ENCODE data around the gene ZNF662. TPM values are rescaled to one million over a fixed set of nuclear protein-coding genes. Genes with fewer than 3 reads are reported as not detected.
"Not testable (repeated sequence)": the region's sequence is repeated elsewhere in the genome, so short reads cannot be mapped to it uniquely, and the experiment has no call there.

Gene ZNF662
- polyA plus RNA-seq, 1 donor, result 23.4 TPM

GRCh38 chr3:42875325-42876151 is 30.4 kb upstream of the ZNF662 start, which contains the start of gene CYP8B1:
Gene CYP8B1 (minus strand): TSS chr3:42875879. CDS start chr3:42875816, 63 bp downstream.
- Histone ChIP-seq H3K27me3 (ENCODE audit: control insufficient read depth, insufficient read depth, low read length) (no peaks in the 10 kb centered on the region), H3K4me3 (ENCODE audit: low read length) (no peak within 1 kb of the TSS), H3K27ac (ENCODE audit: low read length) (no peak within 1 kb of the TSS), H3K4me1 (ENCODE audit: control insufficient read depth, insufficient read depth, low read length) (no peaks in the 10 kb centered on the region), H3K9me3 (ENCODE audit: control insufficient read depth, low read depth, low read length) (peaks cover under 1% of the 10 kb centered on the region), H3K36me3 (ENCODE audit: control insufficient read depth, insufficient read depth, low read length) (no peaks in the 10 kb centered on the region)
- DNase-seq, result peak in 1 of 2 donors; percentile 34
- no CpG with 5 or more reads among the region's 13 CpGs for WGBS (ENCODE audit: insufficient coverage, low lambda C conversion rate)

GRCh38 chr3:42876401-42876800 is 29.5 kb upstream of the ZNF662 start:
- no peak overlapping the region for H3K4me3 ChIP-seq (ENCODE audit: low read length)
- DNase-seq, result no peak
- H3K4me1 ChIP-seq (ENCODE audit: control insufficient read depth, insufficient read depth, low read length), result peaks cover 4% of the 10 kb centered on the region
- H3K36me3 ChIP-seq (ENCODE audit: control insufficient read depth, insufficient read depth, low read length), result no peaks in the 10 kb centered on the region
- whole genome bisulfite sequencing (ENCODE audit: insufficient coverage, low lambda C conversion rate), result no CpG with 5 or more reads among the region's 1 CpG
- no peaks in the 10 kb centered on the region for H3K27me3 ChIP-seq (ENCODE audit: control insufficient read depth, insufficient read depth, low read length)
- no peak overlapping the region for H3K27ac ChIP-seq (ENCODE audit: low read length)
- peaks cover 5% of the 10 kb centered on the region for H3K9me3 ChIP-seq (ENCODE audit: control insufficient read depth, low read depth, low read length)

GRCh38 chr3:42876940-42877720 is 28.8 kb upstream of the ZNF662 start:
- Histone ChIP-seq H3K27ac (ENCODE audit: low read length) (no peak overlapping the region), H3K4me3 (ENCODE audit: low read length) (no peak overlapping the region), H3K9me3 (ENCODE audit: control insufficient read depth, low read depth, low read length) (peaks cover 5% of the 10 kb centered on the region), H3K4me1 (ENCODE audit: control insufficient read depth, insufficient read depth, low read length) (peaks cover 6% of the 10 kb centered on the region), H3K27me3 (ENCODE audit: control insufficient read depth, insufficient read depth, low read length) (no peaks in the 10 kb centered on the region), H3K36me3 (ENCODE audit: control insufficient read depth, insufficient read depth, low read length) (no peaks in the 10 kb centered on the region)
- no peak for DNase-seq
- WGBS (ENCODE audit: insufficient coverage, low lambda C conversion rate), result no CpG with 5 or more reads among the region's 7 CpGs

GRCh38 chr3:42877881-42878280 is 28.1 kb upstream of the ZNF662 start:
- H3K36me3 ChIP-seq (ENCODE audit: control insufficient read depth, insufficient read depth, low read length), result no peaks in the 10 kb centered on the region
- no CpG with 5 or more reads among the region's 2 CpGs for WGBS (ENCODE audit: insufficient coverage, low lambda C conversion rate)
- no peak for DNase-seq
- no peak overlapping the region for H3K27ac ChIP-seq (ENCODE audit: low read length)
- H3K4me1 ChIP-seq (ENCODE audit: control insufficient read depth, insufficient read depth, low read length), result peaks cover 6% of the 10 kb centered on the region
- peaks cover 5% of the 10 kb centered on the region for H3K9me3 ChIP-seq (ENCODE audit: control insufficient read depth, low read depth, low read length)
- no peak overlapping the region for H3K4me3 ChIP-seq (ENCODE audit: low read length)
- H3K27me3 ChIP-seq (ENCODE audit: control insufficient read depth, insufficient read depth, low read length), result no peaks in the 10 kb centered on the region

GRCh38 chr3:42880183-42880582 is 25.8 kb upstream of the ZNF662 start:
- H3K36me3 ChIP-seq (ENCODE audit: control insufficient read depth, insufficient read depth, low read length), result no peaks in the 10 kb centered on the region
- H3K4me1 ChIP-seq (ENCODE audit: control insufficient read depth, insufficient read depth, low read length), result peaks cover 6% of the 10 kb centered on the region
- peaks cover 5% of the 10 kb centered on the region for H3K9me3 ChIP-seq (ENCODE audit: control insufficient read depth, low read depth, low read length)
- 100% methylated on average over 1 of the region's 9 CpGs for WGBS (ENCODE audit: insufficient coverage, low lambda C conversion rate)
- H3K27ac ChIP-seq (ENCODE audit: low read length), result no peak overlapping the region
- H3K4me3 ChIP-seq (ENCODE audit: low read length), result peak overlapping the region; percentile 90
- no peaks in the 10 kb centered on the region for H3K27me3 ChIP-seq (ENCODE audit: control insufficient read depth, insufficient read depth, low read length)
- DNase-seq, result no peak

GRCh38 chr3:42880601-42881451 is 25.1 kb upstream of the ZNF662 start:
- H3K27me3 ChIP-seq (ENCODE audit: control insufficient read depth, insufficient read depth, low read length), result no peaks in the 10 kb centered on the region
- peaks cover 5% of the 10 kb centered on the region for H3K9me3 ChIP-seq (ENCODE audit: control insufficient read depth, low read depth, low read length)
- H3K36me3 ChIP-seq (ENCODE audit: control insufficient read depth, insufficient read depth, low read length), result no peaks in the 10 kb centered on the region
- no CpG with 5 or more reads among the region's 61 CpGs for WGBS (ENCODE audit: insufficient coverage, low lambda C conversion rate)
- peaks cover 6% of the 10 kb centered on the region for H3K4me1 ChIP-seq (ENCODE audit: control insufficient read depth, insufficient read depth, low read length)
- peak overlapping the region; percentile 90 for H3K4me3 ChIP-seq (ENCODE audit: low read length)
- H3K27ac ChIP-seq (ENCODE audit: low read length), result no peak overlapping the region
- peak; percentile 84 to 87 for DNase-seq

GRCh38 chr3:42883251-42883930 is 22.6 kb upstream of the ZNF662 start:
- not testable (repeated sequence) for DNase-seq; H3K9me3 ChIP-seq (ENCODE audit: control insufficient read depth, low read depth, low read length); H3K4me1 ChIP-seq (ENCODE audit: control insufficient read depth, insufficient read depth, low read length); H3K36me3 ChIP-seq (ENCODE audit: control insufficient read depth, insufficient read depth, low read length); H3K4me3 ChIP-seq (ENCODE audit: low read length); H3K27ac ChIP-seq (ENCODE audit: low read length); H3K27me3 ChIP-seq (ENCODE audit: control insufficient read depth, insufficient read depth, low read length)
- 100% methylated on average over 1 of the region's 6 CpGs for WGBS (ENCODE audit: insufficient coverage, low lambda C conversion rate)

GRCh38 chr3:42884324-42884723 is 21.6 kb upstream of the ZNF662 start:
- 33% methylated on average over 1 of the region's 2 CpGs for WGBS (ENCODE audit: insufficient coverage, low lambda C conversion rate)
- Histone ChIP-seq H3K27ac (ENCODE audit: low read length) (no peak overlapping the region), H3K27me3 (ENCODE audit: control insufficient read depth, insufficient read depth, low read length) (no peaks in the 10 kb centered on the region), H3K9me3 (ENCODE audit: control insufficient read depth, low read depth, low read length) (peaks cover 5% of the 10 kb centered on the region), H3K4me1 (ENCODE audit: control insufficient read depth, insufficient read depth, low read length) (peaks cover 6% of the 10 kb centered on the region), H3K36me3 (ENCODE audit: control insufficient read depth, insufficient read depth, low read length) (no peaks in the 10 kb centered on the region), H3K4me3 (ENCODE audit: low read length) (no peak overlapping the region)
- peak; percentile 12 to 40 for DNase-seq

- Histone ChIP-seq H3K9me3 (ENCODE audit: control insufficient read depth, low read depth, low read length) (no peaks in the 10 kb centered on the region), H3K4me1 (ENCODE audit: control insufficient read depth, insufficient read depth, low read length) (peaks cover 5% of the 10 kb centered on the region), H3K36me3 (ENCODE audit: control insufficient read depth, insufficient read depth, low read length) (no peaks in the 10 kb centered on the region), H3K4me3 (ENCODE audit: low read length) (no peak overlapping the region), H3K27ac (ENCODE audit: low read length) (no peak overlapping the region), H3K27me3 (ENCODE audit: control insufficient read depth, insufficient read depth, low read length) (no peaks in the 10 kb centered on the region)
- no CpG with 5 or more reads among the region's 1 CpG for WGBS (ENCODE audit: insufficient coverage, low lambda C conversion rate)
- no peak for DNase-seq
These were observed 19.6 kb upstream of the ZNF662 start for GRCh38 chr3:42886294-42886822.
